Activated T-cell treated with anti-CD3 and anti-CD28 coated beads, Interleukin-2, amount 50 U/mL, for 72 hours (primary cell): ENCODE results near the gene CNIH4. TPM values are rescaled to one million over a fixed set of nuclear protein-coding genes. Genes with fewer than 3 reads are reported as not detected.
"Not testable (repeated sequence)": the region's sequence is repeated elsewhere in the genome, so short reads cannot be mapped to it uniquely, and the experiment has no call there.

Experiments used
- ATAC-seq, 2 donors: fragments of 150-1000 bp; cut with Tn5 transposase; replicated peaks in 1 of 2; 2 replicates each; pipeline ENCODE4 v1.10.0; 2021; ENCODE audit warnings: moderate library complexity in 2 of 2, mild to moderate bottlenecking in 1 of 2
- DNase-seq, 2 donors: peaks; one replicate each; pipeline ENCODE4 v3.0.0; 2021 to 2022; ENCODE audit warnings: mixed read lengths in 1 of 2
- H3K27ac Mint-ChIP-seq: one replicate; pipeline ENCODE4 v1.8.0; 2022; ENCODE audit warnings: mild to moderate bottlenecking, moderate library complexity, mixed read lengths
- H3K27me3 Mint-ChIP-seq: one replicate; pipeline ENCODE4 v1.8.0; 2022; ENCODE audit warnings: low read depth, mixed read lengths
- H3K36me3 Mint-ChIP-seq, 2 donors: one replicate each; pipeline ENCODE4 v1.8.0; 2022; ENCODE audit warnings: mixed read lengths in 2 of 2, mild to moderate bottlenecking in 1 of 2; ENCODE audit not compliant: insufficient read depth in 2 of 2
- H3K4me1 Mint-ChIP-seq: one replicate; pipeline ENCODE4 v1.8.0; 2022; ENCODE audit warnings: low read depth, mixed read lengths
- H3K4me3 Mint-ChIP-seq, 2 donors: one replicate each; pipeline ENCODE4 v1.8.0; 2022; ENCODE audit warnings: mild to moderate bottlenecking in 2 of 2, mixed read lengths in 2 of 2, moderate library complexity in 2 of 2
- H3K9me3 Mint-ChIP-seq, 2 donors: one replicate each; pipeline ENCODE4 v1.8.0; 2022; ENCODE audit warnings: mixed read lengths in 2 of 2
- total RNA-seq, 2 donors: library from RNA; stranded (reverse); gene quantifications; one replicate each; pipeline ENCODE4 v1.2.3, GENCODE V29; 2022

The CNIH4 gene
- total RNA-seq, 2 donors from 2014 or later = 50.3 to 55.3 TPM

GRCh38 chr1:224333309-224333926 is 23.3 kb upstream of the CNIH4 start:
- peak; percentile 21 to 40 for DNase-seq
- Mint-ChIP-seq H3K27me3 (no peaks in the 10 kb centered on the region), H3K9me3 (no peaks in the 10 kb centered on the region), H3K4me3 (peak overlapping the region; percentile 70 to 73), H3K36me3 (peaks cover 0 to 2% of the 10 kb centered on the region in 2 donors), H3K4me1 (peaks cover 44% of the 10 kb centered on the region), H3K27ac (peak overlapping the region; percentile 50)
- ATAC-seq = peak; percentile 33 to 36

GRCh38 chr1:224333939-224334786 is 22.5 kb upstream of the CNIH4 start:
- Mint-ChIP-seq H3K4me3 (peak overlapping the region; percentile 70 to 73), H3K27ac (peak overlapping the region; percentile 50), H3K4me1 (peaks cover 37% of the 10 kb centered on the region), H3K9me3 (no peaks in the 10 kb centered on the region), H3K36me3 (peaks cover 0 to 1% of the 10 kb centered on the region in 2 donors), H3K27me3 (no peaks in the 10 kb centered on the region)
- DNase-seq (peak; percentile 21 to 22), ATAC-seq (peak; percentile 34 to 51)

- DNase-seq (no peak), ATAC-seq (no peak)
- Mint-ChIP-seq H3K36me3 (peaks cover 8% of the 10 kb centered on the region in 2 donors), H3K27ac (no peak overlapping the region), H3K27me3 (no peaks in the 10 kb centered on the region), H3K9me3 (peaks cover 1 to 8% of the 10 kb centered on the region in 2 donors), H3K4me3 (no peak overlapping the region), H3K4me1 (peaks cover 29% of the 10 kb centered on the region)
Observed at GRCh38 chr1:224338150-224338838, 18.4 kb upstream of the CNIH4 start.

- H3K36me3 Mint-ChIP-seq = peaks cover 11 to 12% of the 10 kb centered on the region in 2 donors
- no peaks in the 10 kb centered on the region for H3K27me3 Mint-ChIP-seq
- no peak overlapping the region for H3K4me3 Mint-ChIP-seq
- peaks cover 17% of the 10 kb centered on the region for H3K4me1 Mint-ChIP-seq
- ATAC-seq (no peak), DNase-seq (no peak)
- H3K9me3 Mint-ChIP-seq = peaks cover 1 to 11% of the 10 kb centered on the region in 2 donors
- H3K27ac Mint-ChIP-seq = no peak overlapping the region
Observed at GRCh38 chr1:224339442-224340033, 17.1 kb upstream of the CNIH4 start.

DNA sequence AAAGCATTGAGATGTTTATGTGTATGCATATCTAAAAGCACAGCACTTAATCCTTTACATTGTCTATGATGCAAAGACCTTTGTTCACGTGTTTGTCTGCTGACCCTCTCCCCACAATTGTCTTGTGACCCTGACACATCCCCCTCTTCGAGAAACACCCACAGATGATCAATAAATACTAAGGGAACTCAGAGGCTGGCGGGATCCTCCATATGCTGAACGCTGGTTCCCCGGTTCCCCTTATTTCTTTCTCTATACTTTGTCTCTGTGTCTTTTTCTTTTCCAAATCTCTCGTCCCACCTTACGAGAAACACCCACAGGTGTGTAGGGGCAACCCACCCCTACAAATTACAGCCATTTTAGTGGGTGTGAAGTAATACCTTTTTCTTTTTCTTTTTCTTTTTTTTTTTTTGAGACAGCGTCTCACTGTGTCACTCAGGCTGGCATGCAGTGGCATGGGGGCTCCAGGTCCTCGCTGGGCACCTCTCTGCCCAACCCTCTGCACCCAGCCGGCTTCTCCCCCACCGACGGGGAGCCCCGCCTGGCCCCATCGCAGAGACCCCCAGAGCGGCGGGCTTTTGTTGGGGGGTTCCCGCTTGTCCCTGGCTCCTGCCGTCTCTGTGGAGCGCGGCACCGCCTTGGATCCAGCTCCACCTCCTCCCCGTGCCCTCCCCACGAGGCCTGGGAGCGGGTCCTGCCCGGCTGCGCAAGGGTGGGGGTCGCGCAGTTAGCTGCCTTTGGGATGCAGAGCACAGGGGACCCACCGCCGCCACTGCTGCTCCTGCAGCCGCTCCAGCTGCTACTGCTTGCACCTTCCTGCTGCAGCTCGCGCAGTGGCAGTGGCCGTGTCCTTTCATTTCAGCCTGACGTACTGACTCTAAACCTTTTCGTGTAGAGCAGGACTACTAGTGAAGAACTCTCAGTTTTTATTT is 16.0 kb upstream of the CNIH4 start:
- peak; percentile 79 to 81 for ATAC-seq
- Mint-ChIP-seq H3K4me1 (peaks cover 11% of the 10 kb centered on the region), H3K36me3 (peaks cover 14 to 16% of the 10 kb centered on the region in 2 donors), H3K4me3 (peak overlapping the region; percentile 76 to 78), H3K9me3 (peaks cover 1 to 11% of the 10 kb centered on the region in 2 donors)
- H3K27me3 Mint-ChIP-seq, H3K27ac Mint-ChIP-seq: not testable (repeated sequence)
- DNase-seq = peak; percentile 39 to 46

DNA sequence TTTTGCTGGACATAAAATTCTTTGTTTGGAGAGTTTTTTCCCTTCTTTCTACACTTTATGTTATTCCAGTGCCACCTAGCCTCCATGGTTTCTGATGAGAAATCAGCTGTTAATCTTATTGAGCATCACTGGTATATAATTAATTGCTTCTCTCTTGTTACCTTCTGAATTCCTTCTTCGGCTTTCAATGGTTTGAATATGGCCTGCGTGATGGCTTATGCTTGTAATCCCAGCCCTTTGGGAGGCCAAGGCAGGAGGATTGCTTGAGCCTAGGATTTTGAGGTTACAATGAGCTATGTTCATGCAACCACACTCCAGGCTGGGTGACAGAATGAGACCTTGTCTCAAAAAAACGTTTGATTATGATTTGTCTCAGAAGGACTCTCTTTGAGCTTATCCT is 13.0 kb upstream of the CNIH4 start:
- Mint-ChIP-seq H3K36me3 (peaks cover 16 to 21% of the 10 kb centered on the region in 2 donors), H3K27ac (no peak overlapping the region), H3K27me3 (no peaks in the 10 kb centered on the region), H3K9me3 (peaks cover 3 to 11% of the 10 kb centered on the region in 2 donors), H3K4me1 (peaks cover 25% of the 10 kb centered on the region), H3K4me3 (peak overlapping the region in 1 of 2 donors; percentile 25)
- DNase-seq (no peak), ATAC-seq (no peak)

GRCh38 chr1:224348137-224348536 is 8.5 kb upstream of the CNIH4 start:
- Mint-ChIP-seq H3K27ac (no peak overlapping the region), H3K27me3 (no peaks in the 10 kb centered on the region), H3K4me3 (no peak overlapping the region), H3K9me3 (peaks cover 2 to 5% of the 10 kb centered on the region in 2 donors), H3K4me1 (peaks cover 17% of the 10 kb centered on the region), H3K36me3 (peaks cover 9 to 15% of the 10 kb centered on the region in 2 donors)
- ATAC-seq (no peak), DNase-seq (no peak)

DNA sequence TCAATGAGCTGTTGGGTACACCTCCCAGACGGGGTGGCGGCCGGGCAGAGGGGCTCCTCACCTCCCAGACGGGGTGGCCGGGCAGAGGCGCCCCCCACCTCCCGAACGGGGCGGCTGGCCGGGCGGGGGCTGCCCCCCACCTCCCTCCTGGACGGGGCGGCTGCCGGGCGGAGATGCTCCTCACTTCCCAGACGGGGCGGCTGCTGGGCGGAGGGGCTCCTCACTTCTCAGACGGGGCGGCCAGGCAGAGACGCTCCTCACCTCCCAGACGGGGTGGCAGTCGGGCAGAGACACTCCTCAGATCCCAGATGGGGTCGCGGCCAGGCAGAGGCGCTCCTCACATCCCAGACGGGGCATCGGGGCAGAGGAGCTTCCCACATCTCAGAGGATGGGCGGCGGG is 7.0 kb upstream of the CNIH4 start:
- not testable (repeated sequence) for H3K27me3 Mint-ChIP-seq, DNase-seq, H3K36me3 Mint-ChIP-seq, H3K4me3 Mint-ChIP-seq, ATAC-seq, H3K9me3 Mint-ChIP-seq, H3K27ac Mint-ChIP-seq
- peaks cover 22% of the 10 kb centered on the region for H3K4me1 Mint-ChIP-seq

DNA sequence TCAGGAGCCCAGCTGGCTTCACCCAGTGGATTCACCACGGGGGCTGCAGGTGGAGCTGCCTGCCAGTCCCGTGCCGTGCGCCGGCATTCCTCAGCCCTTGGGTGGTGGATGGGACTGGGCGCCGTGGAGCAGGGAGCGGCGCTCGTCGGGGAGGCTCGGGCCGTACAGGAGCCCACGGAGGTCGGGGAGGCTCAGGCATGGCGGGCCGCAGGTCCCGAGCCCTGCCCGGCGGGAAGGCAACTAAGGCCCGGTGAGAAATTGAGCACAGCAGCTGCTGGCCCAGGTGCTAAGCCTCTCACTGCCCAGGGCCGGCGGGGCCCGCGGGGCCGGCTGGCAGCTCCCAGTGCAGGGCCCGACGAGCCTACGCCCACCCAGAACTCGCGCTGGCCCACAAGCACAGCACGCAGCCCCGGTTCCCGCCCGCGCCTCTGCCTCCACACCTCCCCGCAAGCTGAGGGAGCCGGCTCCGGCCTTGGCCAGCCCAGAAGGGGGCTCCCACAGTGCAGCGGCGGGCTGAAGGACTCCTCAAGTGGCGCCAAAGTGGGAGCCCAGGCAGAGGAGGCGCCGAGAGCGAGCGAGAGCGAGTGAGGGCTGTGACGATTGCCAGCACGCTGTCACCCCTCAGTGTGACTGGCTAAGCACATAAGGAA is 4.1 kb upstream of the CNIH4 start:
- not testable (repeated sequence) for H3K4me3 Mint-ChIP-seq, DNase-seq, H3K27ac Mint-ChIP-seq, ATAC-seq, H3K36me3 Mint-ChIP-seq, H3K9me3 Mint-ChIP-seq, H3K27me3 Mint-ChIP-seq
- peaks cover 28% of the 10 kb centered on the region for H3K4me1 Mint-ChIP-seq

- Mint-ChIP-seq H3K27me3 (no peaks in the 10 kb centered on the region), H3K27ac (no peak overlapping the region), H3K9me3 (no peaks in the 10 kb centered on the region), H3K4me1 (peaks cover 32% of the 10 kb centered on the region), H3K36me3 (peaks cover 6 to 7% of the 10 kb centered on the region in 2 donors), H3K4me3 (no peak overlapping the region)
- no peak for DNase-seq
- no peak for ATAC-seq
Observed at GRCh38 chr1:224353975-224354925, 2.4 kb upstream of the CNIH4 start.

GRCh38 chr1:224357626-224358124 is 996 bp downstream of the CNIH4 start:
- Mint-ChIP-seq H3K27me3 (no peaks in the 10 kb centered on the region), H3K27ac (peak overlapping the region; percentile 97), H3K4me3 (peak overlapping the region; percentile 97 to 99), H3K9me3 (no peaks in the 10 kb centered on the region), H3K4me1 (peaks cover 54% of the 10 kb centered on the region), H3K36me3 (peaks cover 6 to 14% of the 10 kb centered on the region in 2 donors)
- ATAC-seq (no peak), DNase-seq (no peak)
